Loucy (cell line): ENCODE measurements around the gene EPHB6.

Source experiments
- H2AFZ ChIP-seq: fragments of 200-600 bp; sonication (generic); 2 replicates; pipeline ENCODE4 v1.6.0; 2016; ENCODE audit warnings: antibody characterized with exemption, mild to moderate bottlenecking, low read length, moderate library complexity
- H3F3A ChIP-seq: fragments of 200-600 bp; 2 replicates; pipeline ENCODE4 v1.6.0; 2016; ENCODE audit warnings: antibody characterized with exemption, low read depth, mild to moderate bottlenecking
- H3K27me3 ChIP-seq: fragments of 200-600 bp; sonication (generic); 2 replicates; pipeline ENCODE4 v1.6.1; 2014; ENCODE audit warnings: low read length, mild to moderate bottlenecking; ENCODE audit not compliant: insufficient read depth, poor library complexity, severe bottlenecking
- H3K36me3 ChIP-seq: fragments of 200-600 bp; sonication (generic); 2 replicates; pipeline ENCODE4 v1.6.1; 2016; ENCODE audit warnings: low read length; ENCODE audit not compliant: insufficient read depth
- H3K4me1 ChIP-seq: fragments of 200-600 bp; sonication (generic); 2 replicates; pipeline ENCODE4 v1.5.1; 2014; ENCODE audit warnings: low read length, mild to moderate bottlenecking; ENCODE audit not compliant: insufficient read depth, poor library complexity, severe bottlenecking
- H3K4me2 ChIP-seq: fragments of 200-600 bp; sonication (generic); 2 replicates; pipeline ENCODE4 v1.6.0; 2014; ENCODE audit warnings: antibody characterized with exemption, low read length, low read depth, mild to moderate bottlenecking; ENCODE audit not compliant: poor library complexity, severe bottlenecking
- H3K4me3 ChIP-seq: fragments of 200-600 bp; sonication (generic); 2 replicates; pipeline ENCODE4 v1.5.1; 2014; ENCODE audit warnings: low read length, mild to moderate bottlenecking, mixed read lengths; ENCODE audit not compliant: poor library complexity, severe bottlenecking
- H3K79me2 ChIP-seq: fragments of 200-600 bp; sonication (generic); 2 replicates; pipeline ENCODE4 v1.6.1; 2014; ENCODE audit warnings: low read length; ENCODE audit not compliant: insufficient read depth
- H3K9ac ChIP-seq: fragments of 200-600 bp; sonication (generic); 2 replicates; pipeline ENCODE4 v1.6.0; 2014; ENCODE audit warnings: mild to moderate bottlenecking, low read depth, low read length, moderate library complexity; ENCODE audit not compliant: poor library complexity, severe bottlenecking
- H3K9me2 ChIP-seq: fragments of 200-600 bp; sonication (generic); replicated peaks from 2 replicates; pipeline ENCODE4 v1.6.1; 2016; ENCODE audit warnings: low read depth, low read length, mixed read lengths
- H3K9me3 ChIP-seq: fragments of 200-600 bp; sonication (generic); 2 replicates; pipeline ENCODE4 v1.6.1; 2014; ENCODE audit warnings: mild to moderate bottlenecking, antibody characterized with exemption, low read length, low read depth; ENCODE audit not compliant: insufficient read depth
- H4K20me1 ChIP-seq: fragments of 200-600 bp; sonication (generic); 2 replicates; pipeline ENCODE4 v1.6.0; 2014; ENCODE audit warnings: antibody characterized with exemption, low read length, mild to moderate bottlenecking; ENCODE audit not compliant: insufficient read depth, poor library complexity, severe bottlenecking
- CTCF ChIP-seq: fragments of 200-600 bp; sonication (generic); conservative IDR thresholded peaks from 2 replicates; pipeline ENCODE4 v1.5.1; 2014; ENCODE audit warnings: mild to moderate bottlenecking, antibody characterized with exemption, low read length
- EZH2phosphoT487 ChIP-seq: fragments of 200-600 bp; IDR thresholded peaks from 2 replicates; pipeline ENCODE4 v1.6.1; 2018; ENCODE audit warnings: antibody characterized with exemption, mild to moderate bottlenecking, moderate library complexity, borderline replicate concordance

EPHB6 gene

DNA sequence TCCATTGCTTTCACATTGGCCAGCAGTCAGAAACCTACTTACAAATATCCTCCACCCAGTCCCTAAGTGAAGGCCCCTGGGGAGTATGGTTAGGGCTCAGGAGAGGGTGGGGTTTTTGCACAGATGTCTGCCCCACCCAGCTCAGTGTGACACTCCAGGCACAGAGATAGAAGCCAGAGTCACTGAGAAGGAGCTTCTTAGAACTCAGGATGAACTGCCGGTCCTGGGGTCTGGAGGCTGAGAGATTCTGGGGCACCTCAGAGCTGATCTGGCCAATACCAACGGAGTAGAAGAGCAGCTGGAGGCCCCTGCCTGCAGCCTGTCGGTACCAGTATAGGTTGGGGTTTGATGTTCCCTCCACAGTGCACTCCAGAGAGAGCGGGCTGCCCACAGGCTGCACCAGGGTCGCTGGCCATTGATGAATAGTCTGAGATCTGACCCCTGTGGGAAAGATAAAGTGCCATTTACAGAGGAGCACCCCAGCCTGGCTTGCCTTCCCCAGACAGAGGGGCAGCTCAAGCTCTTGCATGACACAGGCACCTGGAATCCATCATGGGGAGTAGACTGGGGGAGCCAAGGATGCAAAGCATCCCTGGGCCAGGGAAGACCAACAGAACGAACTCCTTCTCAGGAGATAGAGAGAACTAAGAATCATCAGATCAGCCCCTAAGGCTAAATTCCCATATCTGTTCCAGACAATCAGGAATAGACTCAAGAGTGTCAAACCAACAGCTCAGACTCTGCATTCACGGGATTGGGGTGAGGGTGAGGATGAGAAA lies 42.2 kb upstream of the EPHB6 start:
- Histone ChIP-seq H3F3A (peaks cover 20% of the 10 kb centered on the region), H3K9ac (peak overlapping the region; percentile 97), H3K27me3 (no peaks in the 10 kb centered on the region), H3K4me3 (peak overlapping the region; percentile 32), H3K79me2 (peaks cover 30% of the 10 kb centered on the region), H3K36me3 (no peaks in the 10 kb centered on the region), H4K20me1 (no peaks in the 10 kb centered on the region), H2AFZ (no peak overlapping the region), H3K9me2 (no peaks in the 10 kb centered on the region), H3K9me3 (no peaks in the 10 kb centered on the region), H3K4me2 (peak overlapping the region; percentile 82), H3K4me1 (peaks cover 63% of the 10 kb centered on the region)
- TF ChIP-seq CTCF (no peak), EZH2phosphoT487 (no peak)

GRCh38 chr7:142813226-142813625 lies 41.6 kb upstream of the EPHB6 start:
- Histone ChIP-seq H2AFZ (no peak overlapping the region), H3K79me2 (peaks cover 28% of the 10 kb centered on the region), H3K27me3 (no peaks in the 10 kb centered on the region), H3K4me2 (peak overlapping the region; percentile 82), H3K4me1 (peaks cover 57% of the 10 kb centered on the region), H3K9ac (peak overlapping the region; percentile 97), H3F3A (peaks cover 14% of the 10 kb centered on the region), H3K4me3 (peak overlapping the region; percentile 32), H3K9me2 (no peaks in the 10 kb centered on the region), H3K9me3 (no peaks in the 10 kb centered on the region), H4K20me1 (no peaks in the 10 kb centered on the region), H3K36me3 (no peaks in the 10 kb centered on the region)
- no peak for TF ChIP-seq CTCF

DNA sequence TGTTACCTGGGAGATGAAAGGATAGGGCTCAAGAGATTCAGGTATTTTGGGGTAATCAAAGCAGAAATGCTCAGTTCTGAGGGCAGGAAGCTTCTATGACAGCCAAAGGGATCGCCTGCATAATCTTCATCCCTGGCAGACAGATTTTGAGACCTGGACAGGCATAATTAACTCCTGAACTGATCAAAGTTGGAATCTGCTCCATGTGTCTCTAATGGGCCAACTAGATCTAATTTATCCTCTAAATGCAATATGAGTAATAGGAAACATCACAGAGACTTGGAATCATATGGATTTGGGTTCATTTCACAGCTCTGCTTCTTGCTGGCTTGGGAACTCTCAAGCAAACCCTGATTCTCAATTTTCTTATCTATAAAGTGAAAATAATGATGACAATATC lies 41.2 kb upstream of the EPHB6 start:
- no peak for TF ChIP-seq EZH2phosphoT487
- TF ChIP-seq CTCF = no peak
- H4K20me1 ChIP-seq = no peaks in the 10 kb centered on the region
- no peak overlapping the region for H2AFZ ChIP-seq
- H3K36me3 ChIP-seq = no peaks in the 10 kb centered on the region
- no peaks in the 10 kb centered on the region for H3K27me3 ChIP-seq
- H3K9me2 ChIP-seq = no peaks in the 10 kb centered on the region
- peak overlapping the region; percentile 82 for H3K4me2 ChIP-seq
- peaks cover 54% of the 10 kb centered on the region for H3K4me1 ChIP-seq
- H3K9me3 ChIP-seq = no peaks in the 10 kb centered on the region
- peaks cover 28% of the 10 kb centered on the region for H3K79me2 ChIP-seq
- peaks cover 11% of the 10 kb centered on the region; the same call in 1 of the 2 replicates for H3F3A ChIP-seq
- H3K9ac ChIP-seq = peak overlapping the region; percentile 97
- H3K4me3 ChIP-seq = peak overlapping the region; percentile 0
